ENCODE results near the gene AFF3. TPM values are rescaled to one million over a fixed set of nuclear protein-coding genes. Genes with fewer than 3 reads are reported as not detected.
A peak's percentile ranks its signal among the peaks of the same experiment; 100 is the strongest.

AFF3 gene
- total and polyA plus RNA-seq, 12 donors: 0.39 to 16.9 (median 7.0) TPM

GRCh38 chr2:99679518-99679917 is 462.9 kb downstream of the AFF3 start:
- Histone ChIP-seq H3K4me1 (peaks cover 0 to 20% (median 3%) of the 10 kb centered on the region in 9 donors), H3K36me3 (no peaks in the 10 kb centered on the region), H3K27ac (peak overlapping the region in 1 of 10 donors; percentile 30), H3K9me3 (no peaks in the 10 kb centered on the region), H3K27me3 (no peaks in the 10 kb centered on the region), H3K4me3 (no peak overlapping the region)
- ATAC-seq: peak in 2 of 8 donors; percentile 11 to 59
- no peak for DNase-seq
- intact Hi-C loops (cut with DNase I): no loop called here
- no peak for TF ChIP-seq CTCF (IDR thresholded peaks at IDR 0.05)

DNA sequence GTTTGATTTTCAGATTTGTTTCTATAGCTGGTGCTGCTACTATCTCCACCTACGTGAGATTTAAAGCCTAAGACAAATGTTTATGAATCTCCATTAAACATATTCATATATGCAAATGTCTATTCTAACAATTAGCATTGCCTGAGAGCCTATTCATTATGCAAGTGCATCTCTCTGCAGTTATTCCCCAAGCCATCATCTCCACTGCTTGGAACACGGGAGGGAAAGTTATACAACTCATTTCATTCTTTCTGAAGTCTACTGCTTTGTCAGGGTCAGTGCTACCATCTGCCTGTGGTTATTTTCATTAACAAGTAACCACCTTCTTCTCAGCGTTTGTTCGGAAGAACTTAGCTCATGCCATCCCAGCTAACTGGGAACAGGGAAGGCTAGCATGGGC is 463.8 kb downstream of the AFF3 start:
- Histone ChIP-seq H3K4me3 (no peak overlapping the region), H3K27ac (no peak overlapping the region), H3K9me3 (no peaks in the 10 kb centered on the region), H3K36me3 (no peaks in the 10 kb centered on the region), H3K4me1 (peaks cover 0 to 20% (median 3%) of the 10 kb centered on the region in 9 donors), H3K27me3 (no peaks in the 10 kb centered on the region)
- WGBS, 2 donors: 91 to 92% methylated on average over 4 of the region's 4 CpGs
- TF ChIP-seq CTCF (IDR thresholded peaks at IDR 0.05): no peak
- ATAC-seq: no peak
- DNase-seq: no peak
- intact Hi-C loops (cut with DNase I): no loop called here

DNA sequence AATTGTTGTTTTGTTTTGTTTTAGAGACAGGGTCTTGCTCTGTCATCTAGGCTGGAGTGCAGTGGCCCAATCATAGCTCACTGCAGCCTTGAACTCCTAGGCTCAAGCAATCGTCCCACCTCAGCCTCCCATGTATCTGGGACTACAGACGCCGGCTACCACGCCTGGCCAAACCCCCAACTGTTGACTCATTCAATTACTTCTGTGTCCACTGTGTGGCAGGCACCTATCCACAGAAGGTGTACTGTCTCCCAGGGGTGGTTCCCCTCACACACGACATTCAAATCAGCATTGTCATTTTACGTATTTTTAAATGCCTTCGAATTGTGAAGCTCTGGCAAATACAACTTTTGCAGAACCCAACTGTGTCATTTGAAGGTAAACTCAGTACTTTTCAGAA is 464.6 kb downstream of the AFF3 start:
- Histone ChIP-seq H3K4me1 (peaks cover 0 to 22% (median 6%) of the 10 kb centered on the region in 9 donors), H3K27ac (no peak overlapping the region), H3K9me3 (no peaks in the 10 kb centered on the region), H3K4me3 (no peak overlapping the region), H3K27me3 (no peaks in the 10 kb centered on the region), H3K36me3 (no peaks in the 10 kb centered on the region)
- no peak for DNase-seq
- WGBS, 2 donors: 91 to 95% methylated on average over 7 of the region's 7 CpGs
- no peak for ATAC-seq
- TF ChIP-seq CTCF (IDR thresholded peaks at IDR 0.05): no peak
- intact Hi-C loops (cut with DNase I): no loop called here

GRCh38 chr2:99675130-99675661 is 467.2 kb downstream of the AFF3 start:
- H3K27me3 ChIP-seq: no peaks in the 10 kb centered on the region
- H3K4me3 ChIP-seq: no peak overlapping the region
- no peaks in the 10 kb centered on the region for H3K9me3 ChIP-seq
- peak overlapping the region in 1 of 10 donors; percentile 15 for H3K27ac ChIP-seq
- TF ChIP-seq CTCF (IDR thresholded peaks at IDR 0.05): no peak
- ATAC-seq: no peak
- 92% methylated on average over 12 of the region's 12 CpGs for WGBS, 2 donors
- no peak for DNase-seq
- intact Hi-C loops (cut with DNase I): no loop called here
- peaks cover 9 to 39% (median 17%) of the 10 kb centered on the region in 9 donors for H3K4me1 ChIP-seq
- H3K36me3 ChIP-seq: no peaks in the 10 kb centered on the region
